Calu3 (cell line): Measurements from ENCODE around the gene UIMC1. TPM values are rescaled to one million over a fixed set of nuclear protein-coding genes. Genes with fewer than 3 reads are reported as not detected.

Experiments used
- BruUV-seq: library from RNA; stranded (reverse); fragments of 400-500 nt; replicated peaks from 2 replicates; lab custom pipeline; 2021; lab: Mats Ljungman, UMichigan
- CTCF ChIA-PET: fragments of 300-600 bp; sonication (Branson Sonifier 250); formaldehyde crosslinking; loops from one replicate; lab custom pipeline; 2022; ENCODE audit warnings: antibody characterized with exemption; lab: Charles Lee
- DNase-seq: peaks from one replicate; pipeline ENCODE4 v3.0.0; 2022
- H3K27ac Mint-ChIP-seq: one replicate; pipeline ENCODE4 v1.8.0; 2022; ENCODE audit warnings: mixed read lengths; ENCODE audit not compliant: unreplicated experiment
- H3K27me3 Mint-ChIP-seq: one replicate; pipeline ENCODE4 v1.8.0; 2022; ENCODE audit warnings: mixed read lengths; ENCODE audit not compliant: unreplicated experiment
- H3K36me3 Mint-ChIP-seq: one replicate; pipeline ENCODE4 v1.8.0; 2022; ENCODE audit warnings: mild to moderate bottlenecking, moderate library complexity, mixed read lengths; ENCODE audit not compliant: insufficient read depth, unreplicated experiment
- H3K4me1 Mint-ChIP-seq: one replicate; pipeline ENCODE4 v1.8.0; 2022; ENCODE audit warnings: mild to moderate bottlenecking, low read depth, mixed read lengths; ENCODE audit not compliant: unreplicated experiment
- H3K4me3 Mint-ChIP-seq: one replicate; pipeline ENCODE4 v1.8.0; 2022; ENCODE audit warnings: mild to moderate bottlenecking, low read depth, moderate library complexity, mixed read lengths; ENCODE audit not compliant: unreplicated experiment
- H3K9me3 Mint-ChIP-seq: one replicate; pipeline ENCODE4 v1.8.0; 2022; ENCODE audit warnings: low read depth, mixed read lengths; ENCODE audit not compliant: unreplicated experiment
- CTCF ChIP-seq: fragments of 200-600 bp; IDR thresholded peaks from one replicate; pipeline ENCODE4 v1.8.0; 2022; ENCODE audit warnings: antibody characterized with exemption; ENCODE audit not compliant: unreplicated experiment
- intact Hi-C: fragments of 100-400 bp; cut with micrococcal nuclease; formaldehyde crosslinking; loops from one replicate; pipeline ENCODE4 v1.10.0; 2022; ENCODE audit not compliant: unreplicated experiment
- total RNA-seq: library from RNA; stranded (reverse); gene quantifications from 2 replicates; pipeline ENCODE4 v1.2.3, GENCODE V29; 2022

UIMC1 gene
- total RNA-seq, 1 experiment from 2014 or later = 51.3 TPM

GRCh38 chr5:177040814-177041420 is 34.3 kb upstream of the UIMC1 start:
- no TSS peak for BruUV-seq
- H3K4me3 Mint-ChIP-seq = no peak overlapping the region
- DNase-seq = no peak
- intact Hi-C loops = no loop called here
- TF ChIP-seq CTCF = no peak
- CTCF ChIA-PET = no interaction called here
- H3K27ac Mint-ChIP-seq = no peak overlapping the region
- H3K9me3 Mint-ChIP-seq = no peaks in the 10 kb centered on the region
- H3K27me3 Mint-ChIP-seq = no peaks in the 10 kb centered on the region
- no peaks in the 10 kb centered on the region for H3K4me1 Mint-ChIP-seq
- H3K36me3 Mint-ChIP-seq = peaks cover 7% of the 10 kb centered on the region

GRCh38 chr5:177036921-177037320 is 30.3 kb upstream of the UIMC1 start:
- Mint-ChIP-seq H3K9me3 (no peaks in the 10 kb centered on the region), H3K4me3 (no peak overlapping the region), H3K4me1 (no peaks in the 10 kb centered on the region), H3K36me3 (no peaks in the 10 kb centered on the region), H3K27me3 (no peaks in the 10 kb centered on the region), H3K27ac (no peak overlapping the region)
- TF ChIP-seq CTCF = no peak
- BruUV-seq = no TSS peak
- CTCF ChIA-PET = no interaction called here
- intact Hi-C loops = no loop called here
- no peak for DNase-seq

GRCh38 chr5:177036443-177036842 is 29.9 kb upstream of the UIMC1 start:
- H3K27ac Mint-ChIP-seq = no peak overlapping the region
- TF ChIP-seq CTCF = no peak
- CTCF ChIA-PET = no interaction called here

GRCh38 chr5:177035976-177036375 is 29.4 kb upstream of the UIMC1 start:
- Mint-ChIP-seq H3K4me1 (no peaks in the 10 kb centered on the region), H3K9me3 (no peaks in the 10 kb centered on the region), H3K27me3 (no peaks in the 10 kb centered on the region), H3K36me3 (no peaks in the 10 kb centered on the region), H3K4me3 (no peak overlapping the region), H3K27ac (no peak overlapping the region)
- DNase-seq = no peak
- TF ChIP-seq CTCF = no peak
- CTCF ChIA-PET = interaction anchor here (0.6 kb wide), 1 partner anchor 163 kb away, joined by 3 read pairs; no protein-coding TSS in a partner anchor
- BruUV-seq = no TSS peak
- intact Hi-C loops = no loop called here

More at GRCh38 chr5:177036443-177036842, 29.9 kb upstream of the UIMC1 start:
- Mint-ChIP-seq H3K27me3 (no peaks in the 10 kb centered on the region), H3K36me3 (no peaks in the 10 kb centered on the region), H3K4me1 (no peaks in the 10 kb centered on the region), H3K4me3 (no peak overlapping the region), H3K9me3 (no peaks in the 10 kb centered on the region)
- BruUV-seq = no TSS peak
- intact Hi-C loops = no loop called here
- DNase-seq = no peak
